ENCODE data around the gene TMEM25.

TMEM25 gene

DNA sequence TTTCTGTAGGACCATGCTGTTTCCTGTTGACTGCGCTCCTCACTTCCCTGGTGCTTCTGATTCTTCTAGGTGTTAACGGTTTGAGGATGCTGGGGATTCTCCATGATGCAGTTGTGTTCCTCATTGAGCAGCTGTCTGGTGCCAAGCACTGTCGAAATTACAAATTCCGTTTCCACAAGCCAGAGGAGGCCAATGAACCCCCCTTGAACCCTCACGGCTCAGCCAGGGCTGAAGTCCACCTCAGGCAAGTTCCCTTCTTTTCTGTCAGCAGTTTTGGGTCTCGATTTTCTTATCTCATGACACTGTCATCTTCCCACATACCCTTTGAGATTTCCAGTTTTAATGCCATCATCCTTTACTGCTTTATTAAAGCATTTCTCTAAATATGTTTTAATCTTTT lies 11.4 kb upstream of the TMEM25 start:
- H3K9me3 ChIP-seq (ENCODE audit: severe bottlenecking) = no peaks in the 10 kb centered on the region
- no peak overlapping the region for H3K27ac ChIP-seq (ENCODE audit: poor library complexity, severe bottlenecking)
- TF ChIP-seq, protein P1, sequence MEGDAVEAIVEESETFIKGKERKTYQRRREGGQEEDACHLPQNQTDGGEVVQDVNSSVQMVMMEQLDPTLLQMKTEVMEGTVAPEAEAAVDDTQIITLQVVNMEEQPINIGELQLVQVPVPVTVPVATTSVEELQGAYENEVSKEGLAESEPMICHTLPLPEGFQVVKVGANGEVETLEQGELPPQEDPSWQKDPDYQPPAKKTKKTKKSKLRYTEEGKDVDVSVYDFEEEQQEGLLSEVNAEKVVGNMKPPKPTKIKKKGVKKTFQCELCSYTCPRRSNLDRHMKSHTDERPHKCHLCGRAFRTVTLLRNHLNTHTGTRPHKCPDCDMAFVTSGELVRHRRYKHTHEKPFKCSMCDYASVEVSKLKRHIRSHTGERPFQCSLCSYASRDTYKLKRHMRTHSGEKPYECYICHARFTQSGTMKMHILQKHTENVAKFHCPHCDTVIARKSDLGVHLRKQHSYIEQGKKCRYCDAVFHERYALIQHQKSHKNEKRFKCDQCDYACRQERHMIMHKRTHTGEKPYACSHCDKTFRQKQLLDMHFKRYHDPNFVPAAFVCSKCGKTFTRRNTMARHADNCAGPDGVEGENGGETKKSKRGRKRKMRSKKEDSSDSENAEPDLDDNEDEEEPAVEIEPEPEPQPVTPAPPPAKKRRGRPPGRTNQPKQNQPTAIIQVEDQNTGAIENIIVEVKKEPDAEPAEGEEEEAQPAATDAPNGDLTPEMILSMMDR (IDR thresholded peaks at IDR 0.05; ENCODE audit: poor library complexity, severe bottlenecking) = no peak
- no peak for ATAC-seq (ENCODE audit: low read depth)
- H3K4me1 ChIP-seq (ENCODE audit: insufficient read depth, poor library complexity, severe bottlenecking) = no peaks in the 10 kb centered on the region
- no peak overlapping the region for H3K4me3 ChIP-seq (ENCODE audit: severe bottlenecking)
- no peaks in the 10 kb centered on the region for H3K27me3 ChIP-seq (ENCODE audit: insufficient read depth, poor library complexity, severe bottlenecking)
- no peak for DNase-seq (ENCODE audit: low spot score)
- peaks cover 87% of the 10 kb centered on the region for H3K36me3 ChIP-seq (ENCODE audit: low read depth)

DNA sequence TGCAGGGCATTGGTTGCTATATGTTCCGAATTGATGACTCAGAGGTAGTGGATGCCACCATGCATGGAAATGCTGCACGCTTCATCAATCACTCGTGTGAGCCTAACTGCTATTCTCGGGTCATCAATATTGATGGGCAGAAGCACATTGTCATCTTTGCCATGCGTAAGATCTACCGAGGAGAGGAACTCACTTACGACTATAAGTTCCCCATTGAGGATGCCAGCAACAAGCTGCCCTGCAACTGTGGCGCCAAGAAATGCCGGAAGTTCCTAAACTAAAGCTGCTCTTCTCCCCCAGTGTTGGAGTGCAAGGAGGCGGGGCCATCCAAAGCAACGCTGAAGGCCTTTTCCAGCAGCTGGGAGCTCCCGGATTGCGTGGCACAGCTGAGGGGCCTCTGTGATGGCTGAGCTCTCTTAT lies 9.1 kb upstream of the TMEM25 start:
- no peak; the same call in 2 of the 3 replicates for ATAC-seq (ENCODE audit: low read depth)
- Histone ChIP-seq H3K4me3 (ENCODE audit: severe bottlenecking) (no peak overlapping the region), H3K4me1 (ENCODE audit: insufficient read depth, poor library complexity, severe bottlenecking) (no peaks in the 10 kb centered on the region), H3K9me3 (ENCODE audit: severe bottlenecking) (no peaks in the 10 kb centered on the region), H3K36me3 (ENCODE audit: low read depth) (peaks cover 65% of the 10 kb centered on the region), H3K27me3 (ENCODE audit: insufficient read depth, poor library complexity, severe bottlenecking) (no peaks in the 10 kb centered on the region), H3K27ac (ENCODE audit: poor library complexity, severe bottlenecking) (no peak overlapping the region)
- DNase-seq (ENCODE audit: low spot score) = no peak
- TF ChIP-seq, protein P1 (IDR thresholded peaks at IDR 0.05; ENCODE audit: poor library complexity, severe bottlenecking) = no peak

GRCh38 chr11:118522571-118523072 lies 8.4 kb upstream of the TMEM25 start:
- Histone ChIP-seq H3K4me3 (ENCODE audit: severe bottlenecking) (no peak overlapping the region), H3K27me3 (ENCODE audit: insufficient read depth, poor library complexity, severe bottlenecking) (no peaks in the 10 kb centered on the region), H3K4me1 (ENCODE audit: insufficient read depth, poor library complexity, severe bottlenecking) (no peaks in the 10 kb centered on the region), H3K36me3 (ENCODE audit: low read depth) (peaks cover 61% of the 10 kb centered on the region), H3K9me3 (ENCODE audit: severe bottlenecking) (no peaks in the 10 kb centered on the region), H3K27ac (ENCODE audit: poor library complexity, severe bottlenecking) (no peak overlapping the region)
- TF ChIP-seq, protein P1 (IDR thresholded peaks at IDR 0.05; ENCODE audit: poor library complexity, severe bottlenecking) = peak; percentile 45
- DNase-seq (ENCODE audit: low spot score) = no peak
- ATAC-seq (ENCODE audit: low read depth) = peak; percentile 68; the same call in 2 of the 3 replicates

DNA sequence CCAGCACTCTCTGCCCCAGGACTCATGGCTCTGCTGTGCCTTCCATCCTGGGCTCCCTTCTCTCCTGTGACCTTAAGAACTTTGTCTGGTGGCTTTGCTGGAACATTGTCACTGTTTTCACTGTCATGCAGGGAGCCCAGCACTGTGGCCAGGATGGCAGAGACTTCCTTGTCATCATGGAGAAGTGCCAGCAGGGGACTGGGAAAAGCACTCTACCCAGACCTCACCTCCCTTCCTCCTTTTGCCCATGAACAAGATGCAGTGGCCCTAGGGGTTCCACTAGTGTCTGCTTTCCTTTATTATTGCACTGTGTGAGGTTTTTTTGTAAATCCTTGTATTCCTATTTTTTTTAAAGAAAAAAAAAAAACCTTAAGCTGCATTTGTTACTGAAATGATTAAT lies 6.6 kb upstream of the TMEM25 start:
- TF ChIP-seq, protein P1 (IDR thresholded peaks at IDR 0.05; ENCODE audit: poor library complexity, severe bottlenecking) = no peak
- ATAC-seq (ENCODE audit: low read depth) (no peak), DNase-seq (ENCODE audit: low spot score) (no peak)
- no peaks in the 10 kb centered on the region for H3K4me1 ChIP-seq (ENCODE audit: insufficient read depth, poor library complexity, severe bottlenecking)
- no peaks in the 10 kb centered on the region for H3K9me3 ChIP-seq (ENCODE audit: severe bottlenecking)
- H3K27me3 ChIP-seq (ENCODE audit: insufficient read depth, poor library complexity, severe bottlenecking) = no peaks in the 10 kb centered on the region
- H3K27ac ChIP-seq (ENCODE audit: poor library complexity, severe bottlenecking) = no peak overlapping the region
- no peak overlapping the region for H3K4me3 ChIP-seq (ENCODE audit: severe bottlenecking)
- peaks cover 46% of the 10 kb centered on the region for H3K36me3 ChIP-seq (ENCODE audit: low read depth)

DNA sequence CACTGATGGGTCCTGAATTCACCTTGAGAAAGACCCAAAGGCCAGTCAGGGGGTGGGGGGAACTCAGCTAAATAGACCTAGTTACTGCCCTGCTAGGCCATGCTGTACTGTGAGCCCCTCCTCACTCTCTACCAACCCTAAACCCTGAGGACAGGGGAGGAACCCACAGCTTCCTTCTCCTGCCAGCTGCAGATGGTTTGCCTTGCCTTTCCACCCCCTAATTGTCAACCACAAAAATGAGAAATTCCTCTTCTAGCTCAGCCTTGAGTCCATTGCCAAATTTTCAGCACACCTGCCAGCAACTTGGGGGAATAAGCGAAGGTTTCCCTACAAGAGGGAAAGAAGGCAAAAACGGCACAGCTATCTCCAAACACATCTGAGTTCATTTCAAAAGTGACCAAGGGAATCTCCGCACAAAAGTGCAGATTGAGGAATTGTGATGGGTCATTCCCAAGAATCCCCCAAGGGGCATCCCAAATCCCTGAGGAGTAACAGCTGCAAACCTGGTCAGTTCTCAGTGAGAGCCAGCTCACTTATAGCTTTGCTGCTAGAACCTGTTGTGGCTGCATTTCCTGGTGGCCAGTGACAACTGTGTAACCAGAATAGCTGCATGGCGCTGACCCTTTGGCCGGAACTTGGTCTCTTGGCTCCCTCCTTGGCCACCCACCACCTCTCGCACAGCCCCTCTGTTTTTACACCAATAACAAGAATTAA lies 6.1 kb upstream of the TMEM25 start:
- TF ChIP-seq, protein P1 (IDR thresholded peaks at IDR 0.05; ENCODE audit: poor library complexity, severe bottlenecking) = no peak

More for the DNA sequence above, 6.1 kb upstream of the TMEM25 start:
- H3K36me3 ChIP-seq (ENCODE audit: low read depth) = peaks cover 40% of the 10 kb centered on the region
- H3K4me3 ChIP-seq (ENCODE audit: severe bottlenecking) = no peak overlapping the region
- H3K27me3 ChIP-seq (ENCODE audit: insufficient read depth, poor library complexity, severe bottlenecking) = no peaks in the 10 kb centered on the region
- no peaks in the 10 kb centered on the region for H3K9me3 ChIP-seq (ENCODE audit: severe bottlenecking)
- no peak overlapping the region for H3K27ac ChIP-seq (ENCODE audit: poor library complexity, severe bottlenecking)
- ATAC-seq (ENCODE audit: low read depth) = no peak
- peaks cover 5% of the 10 kb centered on the region for H3K4me1 ChIP-seq (ENCODE audit: insufficient read depth, poor library complexity, severe bottlenecking)
- DNase-seq (ENCODE audit: low spot score) = no peak
